GM23248 (cell line): ENCODE data around the gene GSE1.

Experiments used
- EZH2 ChIP-seq: fragments of 200-600 bp; sonication (generic); IDR thresholded peaks from 2 replicates; pipeline ENCODE4 v1.6.1; 2018; ENCODE audit warnings: antibody characterized with exemption, mild to moderate bottlenecking; ENCODE audit not compliant: insufficient read depth, poor library complexity, severe bottlenecking
- EZH2phosphoT487 ChIP-seq: fragments of 200-600 bp; sonication (generic); IDR thresholded peaks from 2 replicates; pipeline ENCODE4 v1.6.1; 2018; ENCODE audit warnings: antibody characterized with exemption, moderate library complexity, mild to moderate bottlenecking, low read depth; ENCODE audit not compliant: insufficient read depth

DNA sequence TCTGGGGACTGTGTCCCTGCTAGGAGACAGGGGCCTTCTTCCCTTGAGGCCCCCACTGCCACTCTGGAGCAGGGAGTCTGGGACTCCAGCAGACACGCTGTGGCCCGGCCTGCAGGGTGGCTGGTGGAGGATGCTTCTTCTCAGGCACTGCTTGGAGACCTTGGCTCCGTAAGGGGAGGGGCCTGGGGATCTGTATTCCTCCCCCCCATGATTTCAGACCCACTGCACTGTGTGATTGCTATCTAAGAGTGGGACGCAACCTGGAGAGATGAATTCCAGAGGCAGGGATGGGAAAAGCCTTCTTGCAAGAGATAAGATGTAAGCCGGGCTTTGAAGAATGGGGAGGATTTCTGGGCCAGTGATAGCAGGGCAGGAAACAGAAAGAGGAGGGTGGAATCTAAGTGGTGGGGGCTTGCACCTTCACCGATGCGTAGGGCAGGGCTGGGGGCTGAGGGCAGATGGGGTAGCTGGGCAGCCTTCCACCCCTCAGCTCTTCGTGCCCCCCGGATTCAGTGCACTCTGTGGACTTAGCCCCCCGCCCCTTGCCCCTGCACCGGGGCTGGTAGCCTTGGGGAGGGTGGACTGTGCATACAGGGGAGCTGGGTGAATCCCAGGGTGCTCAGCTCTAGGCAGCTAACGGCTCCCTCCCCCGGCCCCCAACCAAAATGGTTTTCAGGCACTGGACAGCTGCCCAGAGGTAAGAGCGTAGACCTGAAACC lies 5.2 kb upstream of the GSE1 start:
- TF ChIP-seq EZH2 = no peak
- TF ChIP-seq EZH2phosphoT487 = no peak
